CD4-positive, alpha-beta T cell (primary cell): ENCODE results near the gene ARL13B. TPM values are rescaled to one million over a fixed set of nuclear protein-coding genes. Genes with fewer than 3 reads are reported as not detected.

Experiments used
- ATAC-seq: fragments of 200-7000 bp; cut with Tn5 transposase; one replicate; pipeline ENCODE4 v1.10.0; 2022; ENCODE audit warnings: mild to moderate bottlenecking; ENCODE audit not compliant: poor library complexity
- CTCF ChIA-PET: fragments of 350-600 bp; sonication (Branson Sonifier 250); formaldehyde crosslinking; loops from one replicate; lab custom pipeline; 2021; ENCODE audit warnings: antibody characterized with exemption, inconsistent platforms; lab: Charles Lee
- POLR2A ChIA-PET: fragments of 350-600 bp; sonication (Branson Sonifier 250); formaldehyde crosslinking; loops from one replicate; lab custom pipeline; 2021; ENCODE audit warnings: antibody characterized with exemption, inconsistent platforms; lab: Charles Lee
- DNase-seq, 14 experiments: peaks; one replicate each; pipeline ENCODE4 v3.0.0-alpha.2; 2013 to 2020; ENCODE audit warnings: mixed read lengths in 2 of 14
- H3K27ac ChIP-seq, 2 donors: one replicate each; pipeline versions ENCODE4 v1.5.1 to v1.7.0; 2013; ENCODE audit warnings: low read length in 2 of 2, low read depth in 1 of 2, mild to moderate bottlenecking in 1 of 2
- H3K27me3 ChIP-seq, 2 experiments: 1 replicate in 1 of 2; 2 replicates in 1 of 2; pipeline versions ENCODE4 v1.6.1 to v1.7.0; 2013; ENCODE audit warnings: low read length in 2 of 2, control low read depth in 1 of 2, mild to moderate bottlenecking in 1 of 2, moderate library complexity in 1 of 2; ENCODE audit not compliant: insufficient read depth in 2 of 2, control insufficient read depth in 1 of 2
- H3K36me3 ChIP-seq: one replicate; pipeline ENCODE4 v1.6.1; 2013; ENCODE audit warnings: low read length, control low read depth; ENCODE audit not compliant: insufficient read depth
- H3K4me1 ChIP-seq: one replicate; pipeline ENCODE4 v1.6.1; 2013; ENCODE audit warnings: low read length, control low read depth; ENCODE audit not compliant: insufficient read depth
- H3K4me3 ChIP-seq: one replicate; pipeline ENCODE4 v1.5.1; 2013; ENCODE audit warnings: mild to moderate bottlenecking, low read length, moderate library complexity
- H3K9me3 ChIP-seq, 2 experiments: 1 replicate in 1 of 2; 2 replicates in 1 of 2; pipeline versions ENCODE4 v1.6.1 to v1.7.0; 2013; ENCODE audit warnings: low read length in 2 of 2, mild to moderate bottlenecking in 2 of 2, control low read depth in 1 of 2, moderate library complexity in 1 of 2; ENCODE audit not compliant: control insufficient read depth in 1 of 2, insufficient read depth in 1 of 2
- H3K27ac Mint-ChIP-seq: one replicate; pipeline ENCODE4 v1.8.0; 2020; ENCODE audit warnings: mixed read lengths
- H3K27me3 Mint-ChIP-seq: one replicate; pipeline ENCODE4 v1.8.0; 2021; ENCODE audit warnings: mixed read lengths
- H3K36me3 Mint-ChIP-seq: one replicate; pipeline ENCODE4 v1.8.0; 2021; ENCODE audit warnings: low read depth, mixed read lengths
- H3K4me1 Mint-ChIP-seq: one replicate; pipeline ENCODE4 v1.8.0; 2021; ENCODE audit warnings: low read depth, mixed read lengths
- H3K4me3 Mint-ChIP-seq: one replicate; pipeline ENCODE4 v1.8.0; 2020; ENCODE audit warnings: mild to moderate bottlenecking, mixed read lengths
- H3K9me3 Mint-ChIP-seq: one replicate; pipeline ENCODE4 v1.8.0; 2020; ENCODE audit warnings: mixed read lengths
- CTCF ChIP-seq: fragments of 200-600 bp; IDR thresholded peaks from one replicate; pipeline ENCODE4 v1.8.0; 2022; ENCODE audit warnings: antibody characterized with exemption, mild to moderate bottlenecking
- intact Hi-C, 2 experiments: fragments of 100-400 bp; cut with DNase I in 1 of 2; cut with micrococcal nuclease in 1 of 2; formaldehyde crosslinking; loops; one replicate each; pipeline versions ENCODE4 v1.15.1 to v1.9.0; 2023 to 2025; cut with DNase I, micrococcal nuclease
- total RNA-seq, 174 experiments: library from RNA in 2 of 174; stranded (reverse) in 2 of 174; gene quantifications; one replicate each; pipeline ENCODE4 v1.2.3 and lab custom pipeline; 2021 to 2026

ARL13B gene
- total RNA-seq, 2 experiments from 2014 or later, result 3.4 to 4.4 TPM

- no peak for TF ChIP-seq CTCF
- Histone ChIP-seq H3K27me3 (no peaks in the 10 kb centered on the region), H3K9me3 (no peaks in the 10 kb centered on the region), H3K27ac (no peak overlapping the region), H3K4me3 (no peak overlapping the region), H3K4me1 (no peaks in the 10 kb centered on the region), H3K36me3 (no peaks in the 10 kb centered on the region)
- no peak overlapping the region for H3K27ac Mint-ChIP-seq
- H3K9me3 Mint-ChIP-seq, result no peaks in the 10 kb centered on the region
- DNase-seq (no peak), ATAC-seq (no peak)
- no peaks in the 10 kb centered on the region for H3K36me3 Mint-ChIP-seq
- ChIA-PET POLR2A (no interaction called here), CTCF (interaction anchor here (1.1 kb wide), 1 partner anchor 13 kb away, joined by 4 read pairs; no protein-coding TSS in a partner anchor)
- no peaks in the 10 kb centered on the region for H3K27me3 Mint-ChIP-seq
- intact Hi-C loops, result no loop called here
- no peaks in the 10 kb centered on the region for H3K4me1 Mint-ChIP-seq
- H3K4me3 Mint-ChIP-seq, result no peak overlapping the region
These were observed 44.4 kb downstream of the ARL13B start for GRCh38 chr3:94024385-94024784.

- DNase-seq (no peak), ATAC-seq (no peak)
- H3K27ac ChIP-seq, result no peak overlapping the region
- Mint-ChIP-seq H3K9me3 (no peaks in the 10 kb centered on the region), H3K4me3 (no peak overlapping the region), H3K36me3 (no peaks in the 10 kb centered on the region), H3K27me3 (no peaks in the 10 kb centered on the region), H3K27ac (no peak overlapping the region), H3K4me1 (no peaks in the 10 kb centered on the region)
- CTCF ChIA-PET, result no interaction called here
- no peaks in the 10 kb centered on the region for H3K36me3 ChIP-seq
- intact Hi-C loops, result no loop called here
- H3K9me3 ChIP-seq, result no peaks in the 10 kb centered on the region
- POLR2A ChIA-PET, result no interaction called here
- no peaks in the 10 kb centered on the region for H3K4me1 ChIP-seq
- H3K27me3 ChIP-seq, result no peaks in the 10 kb centered on the region
- no peak overlapping the region for H3K4me3 ChIP-seq
- TF ChIP-seq CTCF, result no peak
These were observed 46.7 kb downstream of the ARL13B start for GRCh38 chr3:94026623-94027022.

GRCh38 chr3:94028093-94028837, 48.3 kb downstream of the ARL13B start, which contains the start of gene STX19:
TSS of gene STX19 (minus strand) at chr3:94028597. CDS start at chr3:94015269, 13,328 bp downstream.
- H3K9me3 Mint-ChIP-seq, result no peaks in the 10 kb centered on the region
- DNase-seq (no peak), ATAC-seq (no peak)
- intact Hi-C loops, result no loop called here
- no peak within 1 kb of the TSS for H3K27ac Mint-ChIP-seq
- no peaks in the 10 kb centered on the region for H3K4me1 ChIP-seq
- POLR2A ChIA-PET, result interaction anchor here (0.6 kb wide), 1 partner anchor 1365 kb away, joined by 3 read pairs; no protein-coding TSS in a partner anchor
- H3K36me3 Mint-ChIP-seq, result no peaks in the 10 kb centered on the region
- CTCF ChIA-PET, result interaction anchor here (0.9 kb wide), 1 partner anchor 41 kb away, joined by 3 read pairs; no protein-coding TSS in a partner anchor
- no peaks in the 10 kb centered on the region for H3K36me3 ChIP-seq
- no peak within 1 kb of the TSS for H3K4me3 ChIP-seq
- H3K27me3 Mint-ChIP-seq, result no peaks in the 10 kb centered on the region
- no peaks in the 10 kb centered on the region for H3K27me3 ChIP-seq
- H3K4me1 Mint-ChIP-seq, result no peaks in the 10 kb centered on the region
- TF ChIP-seq CTCF, result no peak
- H3K27ac ChIP-seq, result no peak within 1 kb of the TSS
- H3K9me3 ChIP-seq, result no peaks in the 10 kb centered on the region
- no peak within 1 kb of the TSS for H3K4me3 Mint-ChIP-seq
